K562 (cell line): Measurements from ENCODE around the gene PAPOLB. TPM values are rescaled to one million over a fixed set of nuclear protein-coding genes. Genes with fewer than 3 reads are reported as not detected.

ENCODE experiments used
- ATAC-seq: fragments of 200-7000 bp; cut with Tn5 transposase; 3 replicates; pipeline ENCODE4 v1.9.1; 2020; ENCODE audit warnings: moderate library complexity
- BruUV-seq: library from RNA; stranded (reverse); fragments of 400-500 nt; replicated peaks from 2 replicates; lab custom pipeline; 2021; lab: Mats Ljungman, UMichigan
- CTCF ChIA-PET: fragments of 300-600 bp; formaldehyde crosslinking; extraction: SDS; loops from one replicate; lab custom pipeline; 2021; ENCODE audit warnings: low intra/inter-chr PET ratio; lab: Yijun Ruan, JAX
- POLR2A ChIA-PET: fragments of 300-600, 350-650 bp; sonication (Branson Sonifier 250); formaldehyde crosslinking; extraction: SDS; loops from one replicate; lab custom pipeline; 2021; ENCODE audit warnings: antibody characterized with exemption, inconsistent platforms; lab: Yijun Ruan, JAX
- DNase-seq, 4 experiments: peaks; one replicate each; pipeline versions ENCODE4 v3.0.0 to v3.0.0-alpha.2; 2011 to 2018; ENCODE audit warnings: low spot score in 3 of 4, mixed read lengths in 3 of 4; ENCODE audit errors: extremely low read depth in 1 of 4
- FAIRE-seq: peaks from 2 replicates; lab custom pipeline; 2011; peaks lifted over from hg19 to GRCh38; lab: Jason Lieb, UNC
- H2AFZ ChIP-seq: 2 replicates; pipeline ENCODE4 v1.6.0; 2011; ENCODE audit warnings: low read depth, low read length, control low read depth, inconsistent platforms
- H3K27ac ChIP-seq: fragments of 200-600 bp; 3 replicates; pipeline ENCODE4 v1.8.0; 2011; ENCODE audit warnings: low read depth, mild to moderate bottlenecking, control low read depth, inconsistent platforms, low read length, moderate library complexity, mixed read lengths; ENCODE audit errors: extremely low read depth
- H3K27me3 ChIP-seq, 2 experiments: fragments of 300-600 bp in 1 of 2; 2 replicates in 1 of 2; 3 replicates in 1 of 2; pipeline versions ENCODE4 v1.6.0 to v1.8.0; 2011; ENCODE audit warnings: inconsistent platforms in 2 of 2, low read length in 2 of 2, mild to moderate bottlenecking in 1 of 2, mixed read lengths in 1 of 2, moderate library complexity in 1 of 2; ENCODE audit not compliant: control insufficient read depth in 2 of 2, insufficient read depth in 2 of 2
- H3K36me3 ChIP-seq: fragments of 300-600 bp; 3 replicates; pipeline ENCODE4 v1.8.0; 2011; ENCODE audit warnings: mild to moderate bottlenecking, low read length, inconsistent platforms; ENCODE audit not compliant: control insufficient read depth, insufficient read depth
- H3K4me1 ChIP-seq, 2 experiments: fragments of 200-600 bp in 1 of 2; replicated peaks in 1 of 2; 2 replicates in 1 of 2; 3 replicates in 1 of 2; pipeline versions ENCODE4 v1.5.1 to v1.8.0; 2011; ENCODE audit warnings: inconsistent platforms in 2 of 2, low read length in 2 of 2, mild to moderate bottlenecking in 1 of 2, mixed read lengths in 1 of 2, moderate library complexity in 1 of 2; ENCODE audit not compliant: control insufficient read depth in 2 of 2, insufficient read depth in 2 of 2
- H3K4me2 ChIP-seq: 2 replicates; pipeline ENCODE4 v1.6.1; 2011; ENCODE audit warnings: low read length, control low read depth, inconsistent platforms, mixed read lengths; ENCODE audit not compliant: insufficient read depth
- H3K4me3 ChIP-seq: fragments of 200-600 bp; sonication (generic), shearing (Covaris generic); 2 replicates; pipeline ENCODE4 v1.5.1; 2016; ENCODE audit warnings: control low read depth, inconsistent platforms
- H3K79me2 ChIP-seq: fragments of 200-600 bp; 3 replicates; pipeline ENCODE4 v1.8.0; 2011; ENCODE audit warnings: low read length, inconsistent platforms; ENCODE audit not compliant: control insufficient read depth, insufficient read depth
- H3K9ac ChIP-seq, 2 experiments: 2 replicates each; pipeline versions ENCODE4 v1.6.0 to v1.6.1; 2011; ENCODE audit warnings: low read depth in 2 of 2, low read length in 2 of 2, control low read depth in 1 of 2, inconsistent platforms in 1 of 2, mild to moderate bottlenecking in 1 of 2, mixed read lengths in 1 of 2; ENCODE audit not compliant: insufficient read depth in 1 of 2
- H3K9me1 ChIP-seq: one replicate; pipeline ENCODE4 v1.6.0; 2011; ENCODE audit warnings: inconsistent platforms, mild to moderate bottlenecking, low read length, moderate library complexity; ENCODE audit not compliant: control insufficient read depth, insufficient read depth
- H3K9me3 ChIP-seq: replicated peaks from 2 replicates; pipeline ENCODE4 v1.5.1; 2011; ENCODE audit warnings: low read depth, low read length, inconsistent platforms; ENCODE audit not compliant: control insufficient read depth, insufficient read depth
- H4K20me1 ChIP-seq: replicated peaks from 2 replicates; pipeline ENCODE4 v1.6.1; 2011; ENCODE audit warnings: low read length, inconsistent platforms, mixed read lengths; ENCODE audit not compliant: control insufficient read depth, insufficient read depth
- ARID1B ChIP-seq: fragments of 450-650 bp; IDR thresholded peaks from 2 replicates; pipeline ENCODE4 v1.6.1; 2016; ENCODE audit warnings: antibody characterized with exemption, mild to moderate bottlenecking, inconsistent platforms
- CXXC5 ChIP-seq: fragments of 250-450 bp; sonication (Bioruptor Pico); IDR thresholded peaks from 2 replicates; pipeline ENCODE4 v1.8.0; 2022; ENCODE audit warnings: inconsistent platforms, mild to moderate bottlenecking, moderate library complexity
- FOXM1 ChIP-seq, 2 experiments: fragments of 450-650 bp in 1 of 2; sonication (generic) in 1 of 2; formaldehyde crosslinking in 1 of 2; IDR thresholded peaks; 2 replicates each; pipeline versions ENCODE4 v1.6.1 to v1.9.0; 2017 to 2022; ENCODE audit warnings: low read depth in 2 of 2, mild to moderate bottlenecking in 2 of 2, missing genetic modification reagents in 1 of 2, moderate library complexity in 1 of 2
- POLR3G ChIP-seq: IDR thresholded peaks from 2 replicates; pipeline ENCODE4 v1.6.1; 2011; ENCODE audit not compliant: insufficient read length, insufficient replicate concordance; ENCODE audit errors: extremely low read depth
- PTRF ChIP-seq: fragments of 450-650 bp; IDR thresholded peaks from 2 replicates; pipeline ENCODE4 v1.6.1; 2016; ENCODE audit warnings: mild to moderate bottlenecking, missing genetic modification characterization, missing compliant biosample characterization
- RHOXF2B ChIP-seq: fragments of 250-450 bp; sonication (Bioruptor Pico); conservative IDR thresholded peaks from 2 replicates; pipeline ENCODE4 v1.5.1; 2021
- ZBTB2 ChIP-seq: fragments of 450-650 bp; IDR thresholded peaks from 2 replicates; pipeline ENCODE4 v1.6.1; 2016; ENCODE audit warnings: antibody characterized with exemption
- ZBTB34 ChIP-seq: fragments of 250-450 bp; sonication (Bioruptor Pico); IDR thresholded peaks from 2 replicates; pipeline ENCODE4 v1.8.0; 2021; ENCODE audit warnings: mild to moderate bottlenecking, moderate library complexity
- ZNF277 ChIP-seq: fragments of 250-450 bp; sonication (Bioruptor Pico); IDR thresholded peaks from 2 replicates; pipeline ENCODE4 v1.8.0; 2022; ENCODE audit warnings: inconsistent platforms, mild to moderate bottlenecking, moderate library complexity, borderline replicate concordance
- WGBS: fragments of 100-300 bp; shearing (Covaris generic); methylation state at CpG from one replicate; pipeline ENCODE4 v1.1.6; 2016; ENCODE audit warnings: low coverage, mixed read lengths; ENCODE audit not compliant: insufficient coverage; ENCODE audit errors: missing lambda C conversion rate; 5-methylcytosine and 5-hydroxymethylcytosine counted together
- in situ Hi-C: fragments of 300-500 bp; cut with MboI; formaldehyde crosslinking; loops from 4 replicates; pipeline ENCODE4 v1.15.0; 2018; ENCODE audit warnings: inconsistent platforms, mixed read lengths
- intact Hi-C: fragments of 100-400 bp; cut with micrococcal nuclease; formaldehyde crosslinking; loops from 2 replicates; pipeline ENCODE4 v1.14.2; 2022
- polyA plus RNA-seq, 8 experiments: library from polyadenylated mRNA; depleted of rRNA in 4 of 8; stranded (reverse) in 5 of 8; unstranded in 3 of 8; fragments of >200 nt; fragmentation: Nextera tagmentation in 2 of 8; fragmentation: Illumina TruSeq in 1 of 8; extraction: Ambion mirVana in 2 of 8; extraction: Trizol in 1 of 8; gene quantifications; 2 replicates each; pipeline versions ENCODE4 v1.2.1 to v1.2.3, GENCODE V29; 2011 to 2014; ENCODE audit warnings: inconsistent platforms in 1 of 8, missing spikeins in 1 of 8
- total RNA-seq, 7 experiments: library from RNA; depleted of rRNA in 6 of 7; stranded (reverse); fragments of >200 nt in 6 of 7; fragmentation: Illumina TruSeq in 2 of 7; extraction: Trizol in 2 of 7; gene quantifications; 2 replicates each; pipeline versions ENCODE4 v1.2.1 to v1.2.3, GENCODE V29; 2011 to 2021; ENCODE audit warnings: low replicate concordance in 1 of 7

The PAPOLB gene
- total and polyA plus RNA-seq, 9 of the 15 experiments (the other 6 are each of a cell fraction or from before 2014, with no cell fraction given) = 0.04 to 0.33 (median 0.16) TPM; not detected in 4

GRCh38 chr7:4879396-4880081, 17.7 kb upstream of the PAPOLB start:
- in situ Hi-C loops = no loop called here

More at GRCh38 chr7:4879396-4880081, 17.7 kb upstream of the PAPOLB start:
- H3K4me1 ChIP-seq = peaks cover 9 to 18% of the 10 kb centered on the region in 2 experiments
- WGBS = 71% methylated on average over 26 of the region's 27 CpGs
- no peak overlapping the region for H3K27ac ChIP-seq
- CTCF ChIA-PET = no interaction called here
- peaks cover 17% of the 10 kb centered on the region; the same call in 1 of the 3 replicates for H3K36me3 ChIP-seq
- DNase-seq = no peak
- BruUV-seq = no TSS peak
- H4K20me1 ChIP-seq = no peaks in the 10 kb centered on the region
- FAIRE-seq = no peak
- TF ChIP-seq RHOXF2B (CRISPR knock-in tag) (no peak), POLR3G (no peak), PTRF (no peak), ZNF277 (no peak), FOXM1 (IDR thresholded peaks at IDR 0.05; ENCODE audit: low read depth) (no peak), FOXM1 (CRISPR knock-in tag; IDR thresholded peaks at IDR 0.05; ENCODE audit: low read depth) (no peak), ARID1B (no peak), ZBTB2 (no peak), ZBTB34 (no peak), CXXC5 (CRISPR knock-in tag) (no peak)
- no peak overlapping the region for H2AFZ ChIP-seq
- peak overlapping the region in 1 of 2 experiments; percentile 58; a peak in 1 of 4 replicates for H3K9ac ChIP-seq
- H3K9me1 ChIP-seq = no peaks in the 10 kb centered on the region
- intact Hi-C loops = loop anchor here (10.0 kb wide), 2 partner anchors 85 to 265 kb away; no protein-coding TSS in a partner anchor
- peaks cover 4% of the 10 kb centered on the region; the same call in 2 of the 3 replicates for H3K79me2 ChIP-seq
- H3K4me2 ChIP-seq = no peak overlapping the region
- ATAC-seq = no peak
- POLR2A ChIA-PET = no interaction called here
- H3K9me3 ChIP-seq = no peaks in the 10 kb centered on the region; the same call in 1 of the 2 replicates
- H3K4me3 ChIP-seq = no peak overlapping the region
- no peaks in the 10 kb centered on the region for H3K27me3 ChIP-seq
